HepG2 (cell line): ENCODE results near the gene ELF1. TPM values are rescaled to one million over a fixed set of nuclear protein-coding genes. Genes with fewer than 3 reads are reported as not detected.

Experiments
- DPF2 ChIP-seq: sonication (generic); formaldehyde crosslinking; IDR thresholded peaks from 2 replicates; pipeline ENCODE4 v1.4.0; 2020; ENCODE audit warnings: mild to moderate bottlenecking, low read depth, missing genetic modification reagents, borderline replicate concordance
- FOXA1 ChIP-seq, 2 experiments: fragments of 450-650 bp in 1 of 2; sonication (generic) in 1 of 2; formaldehyde crosslinking in 1 of 2; IDR thresholded peaks; 2 replicates each; pipeline versions ENCODE4 v1.4.0 to v1.6.1; 2016 to 2020; ENCODE audit warnings: missing genetic modification reagents in 1 of 2
- LCORL ChIP-seq, 2 experiments: fragments of 450-650 bp in 1 of 2; sonication (generic) in 1 of 2; formaldehyde crosslinking in 1 of 2; IDR thresholded peaks; 2 replicates each; pipeline versions ENCODE4 v1.5.0 to v1.6.1; 2017 to 2020; ENCODE audit warnings: antibody characterized with exemption in 1 of 2, missing genetic modification reagents in 1 of 2
- PAXIP1 ChIP-seq: sonication (generic); formaldehyde crosslinking; conservative IDR thresholded peaks from 2 replicates; pipeline ENCODE4 v1.4.0; 2020; ENCODE audit warnings: mild to moderate bottlenecking, missing genetic modification reagents, moderate library complexity
- ZBTB4 ChIP-seq: sonication (generic); formaldehyde crosslinking; IDR thresholded peaks from 2 replicates; pipeline ENCODE4 v1.4.0; 2020; ENCODE audit warnings: missing genetic modification reagents, mild to moderate bottlenecking, borderline replicate concordance
- ZBTB8A ChIP-seq: sonication (generic); formaldehyde crosslinking; IDR thresholded peaks from 2 replicates; pipeline ENCODE4 v1.4.0; 2020; ENCODE audit warnings: mild to moderate bottlenecking, low read depth, missing genetic modification reagents, borderline replicate concordance
- ZNF780A ChIP-seq: sonication (generic); formaldehyde crosslinking; IDR thresholded peaks from 2 replicates; pipeline ENCODE4 v1.8.0; 2022; ENCODE audit warnings: mild to moderate bottlenecking, missing genetic modification reagents, moderate library complexity
- ZNF850 ChIP-seq: sonication (generic); formaldehyde crosslinking; conservative IDR thresholded peaks from 2 replicates; pipeline ENCODE4 v1.9.0; 2021; ENCODE audit warnings: mild to moderate bottlenecking, missing genetic modification reagents
- polyA plus RNA-seq, 8 experiments: library from polyadenylated mRNA; depleted of rRNA in 3 of 8; stranded (reverse) in 7 of 8; unstranded in 1 of 8; fragments of >200 nt; fragmentation: Illumina TruSeq in 4 of 8; extraction: Trizol in 4 of 8; gene quantifications; 2 replicates each; pipeline versions ENCODE4 v1.2.1 to v1.2.3, GENCODE V29; 2011 to 2016; ENCODE audit warnings: low read depth in 4 of 8, missing spikeins in 1 of 8, mixed read lengths in 1 of 8; ENCODE audit not compliant: insufficient read depth in 1 of 8
- total RNA-seq, 5 experiments: library from RNA; depleted of rRNA; stranded (reverse); fragments of >200 nt; fragmentation: Illumina TruSeq; extraction: Trizol; gene quantifications; 2 replicates each; pipeline ENCODE4 v1.2.3, GENCODE V29; 2016; ENCODE audit warnings: low read depth in 1 of 5
- TF ChIP-seq, protein P1 (sequence below), 2 experiments: sonication (generic) in 1 of 2; formaldehyde crosslinking in 1 of 2; IDR thresholded peaks; 2 replicates each; pipeline versions ENCODE4 v1.4.0 to v1.6.1; 2016 to 2020; ENCODE audit warnings: borderline replicate concordance in 1 of 2, low read depth in 1 of 2, mild to moderate bottlenecking in 1 of 2, missing genetic modification reagents in 1 of 2
- TF ChIP-seq, protein P2 (sequence below): sonication (generic); formaldehyde crosslinking; IDR thresholded peaks from 2 replicates; pipeline ENCODE4 v1.5.1; 2020; ENCODE audit warnings: mild to moderate bottlenecking, missing genetic modification reagents

The ELF1 gene
- total and polyA plus RNA-seq, 2 of the 13 experiments (the other 11 are each of a cell fraction or from before 2014, with no cell fraction given) = 24.6 to 71.5 TPM

DNA sequence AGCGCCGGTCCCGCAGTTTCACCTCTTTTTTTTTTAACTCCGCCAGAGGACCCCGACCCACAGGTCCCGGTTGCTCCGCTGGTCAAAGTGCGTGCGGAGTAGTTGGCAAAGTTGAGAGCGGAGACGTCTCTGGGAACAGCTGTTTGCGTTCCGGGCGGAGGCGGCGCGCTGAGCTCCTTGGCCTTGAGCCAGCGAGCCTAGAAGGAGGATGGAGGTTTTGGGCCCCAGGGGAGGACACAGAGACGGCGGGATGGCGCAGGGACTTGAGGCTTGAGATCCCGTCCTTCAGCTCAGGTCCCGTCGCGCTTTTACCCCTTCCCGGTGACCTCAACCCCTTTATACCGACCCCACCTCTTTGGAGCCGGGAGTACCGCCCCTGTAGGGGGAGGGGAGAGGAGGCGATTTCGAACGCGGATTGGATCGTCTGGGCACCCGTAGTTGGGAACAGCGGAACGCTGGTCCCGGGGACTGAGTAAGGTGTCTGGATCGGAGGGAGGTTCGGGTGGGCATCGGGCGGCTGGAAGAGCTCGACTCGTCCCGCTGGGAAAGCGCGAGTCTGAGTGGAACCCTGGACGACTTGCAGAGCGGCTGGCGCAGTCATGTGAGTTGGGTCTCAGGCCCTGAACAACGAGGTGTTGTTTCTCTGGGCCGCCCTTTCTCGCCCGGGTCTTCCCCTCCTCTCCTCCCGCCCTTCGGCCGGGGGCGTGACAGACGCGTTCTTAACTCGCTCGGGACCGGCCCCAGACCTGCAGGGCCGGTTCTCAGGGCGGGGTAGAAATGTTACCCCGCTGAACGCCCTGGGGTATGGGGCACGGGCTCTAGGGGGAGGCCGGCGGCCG, 42.2 kb upstream of the ELF1 start, which contains the start of gene WBP4 (continued):
- TF ChIP-seq PAXIP1 (peak; percentile 62), DPF2 (CRISPR knock-in tag) (0 out of 2 replicates have a peak, but pooled peaks have one; percentile 12), ZNF850 (CRISPR knock-in tag) (no peak), ZBTB4 (no peak; the same call in 1 of the 2 replicates), LCORL (IDR thresholded peaks at IDR 0.05) (0 out of 2 replicates have a peak, but pooled peaks have one; percentile 41), LCORL (CRISPR knock-in tag; IDR thresholded peaks at IDR 0.05) (peak; percentile 59), ZBTB8A (CRISPR knock-in tag) (no peak), ZNF780A (no peak), FOXA1 (IDR thresholded peaks at IDR 0.05) (no peak), FOXA1 (CRISPR knock-in tag; IDR thresholded peaks at IDR 0.05) (no peak; the same call in 1 of the 2 replicates)
- TF ChIP-seq, protein P1, sequence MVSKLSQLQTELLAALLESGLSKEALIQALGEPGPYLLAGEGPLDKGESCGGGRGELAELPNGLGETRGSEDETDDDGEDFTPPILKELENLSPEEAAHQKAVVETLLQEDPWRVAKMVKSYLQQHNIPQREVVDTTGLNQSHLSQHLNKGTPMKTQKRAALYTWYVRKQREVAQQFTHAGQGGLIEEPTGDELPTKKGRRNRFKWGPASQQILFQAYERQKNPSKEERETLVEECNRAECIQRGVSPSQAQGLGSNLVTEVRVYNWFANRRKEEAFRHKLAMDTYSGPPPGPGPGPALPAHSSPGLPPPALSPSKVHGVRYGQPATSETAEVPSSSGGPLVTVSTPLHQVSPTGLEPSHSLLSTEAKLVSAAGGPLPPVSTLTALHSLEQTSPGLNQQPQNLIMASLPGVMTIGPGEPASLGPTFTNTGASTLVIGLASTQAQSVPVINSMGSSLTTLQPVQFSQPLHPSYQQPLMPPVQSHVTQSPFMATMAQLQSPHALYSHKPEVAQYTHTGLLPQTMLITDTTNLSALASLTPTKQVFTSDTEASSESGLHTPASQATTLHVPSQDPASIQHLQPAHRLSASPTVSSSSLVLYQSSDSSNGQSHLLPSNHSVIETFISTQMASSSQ (IDR thresholded peaks at IDR 0.05; ENCODE audit: low read depth) = peak; percentile 65; the same call in 1 of the 2 replicates
- TF ChIP-seq, protein P1 (CRISPR knock-in tag; IDR thresholded peaks at IDR 0.05; ENCODE audit: borderline replicate concordance) = peak; percentile 88
- TF ChIP-seq, protein P2, sequence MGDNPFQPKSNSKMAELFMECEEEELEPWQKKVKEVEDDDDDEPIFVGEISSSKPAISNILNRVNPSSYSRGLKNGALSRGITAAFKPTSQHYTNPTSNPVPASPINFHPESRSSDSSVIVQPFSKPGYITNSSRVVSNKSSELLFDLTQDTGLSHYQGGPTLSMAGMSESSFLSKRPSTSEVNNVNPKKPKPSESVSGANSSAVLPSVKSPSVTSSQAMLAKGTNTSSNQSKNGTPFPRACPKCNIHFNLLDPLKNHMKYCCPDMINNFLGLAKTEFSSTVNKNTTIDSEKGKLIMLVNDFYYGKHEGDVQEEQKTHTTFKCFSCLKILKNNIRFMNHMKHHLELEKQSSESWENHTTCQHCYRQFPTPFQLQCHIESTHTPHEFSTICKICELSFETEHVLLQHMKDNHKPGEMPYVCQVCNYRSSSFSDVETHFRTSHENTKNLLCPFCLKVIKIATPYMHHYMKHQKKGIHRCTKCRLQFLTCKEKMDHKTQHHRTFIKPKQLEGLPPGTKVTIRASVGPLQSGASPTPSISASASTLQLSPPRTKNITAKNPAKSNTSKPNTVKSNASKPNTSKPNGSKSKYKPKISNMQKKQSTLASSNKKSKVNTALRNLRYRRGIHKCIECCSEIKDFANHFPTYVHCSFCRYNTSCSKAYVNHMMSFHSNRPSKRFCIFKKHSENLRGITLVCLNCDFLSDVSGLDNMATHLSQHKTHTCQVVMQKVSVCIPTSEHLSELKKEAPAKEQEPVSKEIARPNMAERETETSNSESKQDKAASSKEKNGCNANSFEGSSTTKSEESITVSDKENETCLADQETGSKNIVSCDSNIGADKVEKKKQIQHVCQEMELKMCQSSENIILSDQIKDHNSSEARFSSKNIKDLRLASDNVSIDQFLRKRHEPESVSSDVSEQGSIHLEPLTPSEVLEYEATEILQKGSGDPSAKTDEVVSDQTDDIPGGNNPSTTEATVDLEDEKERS (CRISPR knock-in tag) = peak; percentile 88
